GM18505 (cell line): ENCODE data around the gene PCBP3.
"Not testable (repeated sequence)": the region's sequence is repeated elsewhere in the genome, so short reads cannot be mapped to it uniquely, and the experiment has no call there.

Experiments used
- ATAC-seq: cut with Tn5 transposase; IDR thresholded peaks from one replicate; pipeline ENCODE4 v1.9.1; 2021; ENCODE audit not compliant: unreplicated experiment
- POLR2A ChIP-seq: IDR thresholded peaks from 4 replicates; pipeline ENCODE4 v1.6.1; 2011; ENCODE audit warnings: borderline replicate concordance; ENCODE audit not compliant: insufficient read depth, insufficient read length; ENCODE audit errors: extremely low read depth

The PCBP3 gene

DNA sequence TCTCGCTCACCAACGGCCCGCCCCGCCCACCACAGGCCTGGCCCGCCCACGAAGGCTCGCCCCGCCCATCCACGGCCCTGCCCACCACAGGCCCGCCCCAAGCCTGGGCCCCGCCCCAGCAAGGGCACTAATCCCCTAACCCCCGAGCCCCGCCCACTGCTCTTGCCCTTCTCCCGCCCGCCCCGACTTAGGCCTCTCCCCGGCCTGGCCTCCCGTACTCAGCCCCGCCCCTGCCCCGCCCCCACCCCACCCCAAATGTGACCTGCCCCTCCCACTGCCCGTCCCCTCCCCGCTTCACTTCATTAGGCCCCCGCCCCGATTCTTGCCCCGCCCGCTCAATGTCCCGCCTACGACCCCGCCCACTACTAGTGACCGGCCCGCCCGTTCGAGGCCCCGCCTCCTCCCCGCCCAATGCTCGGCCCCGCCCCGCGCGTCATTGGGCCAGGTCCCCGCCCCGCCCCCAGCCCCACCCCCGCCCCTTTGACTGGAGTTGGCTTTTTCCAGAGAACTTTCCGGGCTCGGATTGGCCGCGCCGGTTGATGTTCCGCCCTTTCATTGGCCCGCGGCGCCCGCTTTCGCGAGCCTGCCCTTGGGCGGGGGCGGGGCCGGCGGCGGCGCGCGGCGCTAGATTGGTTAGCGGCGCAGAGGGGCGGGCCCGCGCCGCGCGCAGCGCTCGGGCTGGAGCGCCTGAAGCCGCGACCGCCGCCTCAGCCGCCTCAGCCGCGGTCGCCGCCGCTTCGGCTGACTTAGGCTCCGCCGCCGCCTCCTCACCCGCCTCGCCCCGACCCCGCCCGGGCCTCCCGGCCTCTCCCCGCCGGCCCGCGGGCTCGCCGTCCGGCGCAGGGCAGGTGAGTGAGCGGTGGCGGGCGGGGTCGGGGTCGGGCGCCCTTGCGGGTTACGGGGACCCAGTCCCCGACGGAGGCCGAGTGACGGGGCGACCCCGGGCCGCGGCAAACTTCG lies at the start of gene PCBP3:
Gene PCBP3 (plus strand): TSS at position 705 of the 960 bp plus-strand sequence. CDS start 206,361 bp downstream, outside the sequence.
- no peak for TF ChIP-seq POLR2A
- ATAC-seq: peak; percentile 62

DNA sequence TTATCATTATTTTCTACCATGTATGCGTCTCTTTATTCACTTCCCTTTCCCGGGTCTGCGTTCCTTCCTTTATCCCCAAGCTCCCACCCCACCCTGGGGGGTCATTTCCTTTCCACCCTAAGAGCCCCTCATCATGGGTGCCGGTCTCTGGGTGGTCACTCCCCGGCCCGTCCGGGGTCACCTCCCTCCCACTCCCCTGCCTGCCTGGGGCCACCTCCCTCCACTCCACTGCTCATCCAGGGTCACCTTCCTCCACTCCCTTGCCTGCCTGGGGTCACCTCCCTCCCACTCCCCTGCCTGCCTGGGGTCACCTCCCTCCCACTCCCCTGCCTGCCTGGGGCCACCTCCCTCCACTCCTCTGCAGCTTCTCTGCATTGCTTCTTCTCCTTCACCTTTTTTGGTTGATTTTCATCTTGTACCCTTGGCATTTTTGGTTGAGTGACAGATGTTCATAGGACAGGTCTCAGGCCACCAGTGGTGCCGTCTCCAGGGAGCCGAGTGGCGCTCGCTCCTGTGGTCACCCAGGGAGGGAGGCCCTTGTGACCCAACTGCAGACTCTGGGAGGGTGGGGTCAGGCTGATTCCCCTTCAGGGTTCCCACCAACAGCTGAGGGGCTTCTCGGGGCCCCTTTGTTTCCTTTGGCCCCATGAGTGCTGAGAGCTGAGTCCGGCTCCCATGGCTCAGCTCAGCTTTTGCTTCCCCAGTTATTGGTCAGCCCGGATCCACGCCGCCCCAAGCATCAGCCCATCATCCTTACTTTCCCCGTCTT lies 48.6 kb upstream of the PCBP3 start:
- ATAC-seq: no peak
- no peak for TF ChIP-seq POLR2A

DNA sequence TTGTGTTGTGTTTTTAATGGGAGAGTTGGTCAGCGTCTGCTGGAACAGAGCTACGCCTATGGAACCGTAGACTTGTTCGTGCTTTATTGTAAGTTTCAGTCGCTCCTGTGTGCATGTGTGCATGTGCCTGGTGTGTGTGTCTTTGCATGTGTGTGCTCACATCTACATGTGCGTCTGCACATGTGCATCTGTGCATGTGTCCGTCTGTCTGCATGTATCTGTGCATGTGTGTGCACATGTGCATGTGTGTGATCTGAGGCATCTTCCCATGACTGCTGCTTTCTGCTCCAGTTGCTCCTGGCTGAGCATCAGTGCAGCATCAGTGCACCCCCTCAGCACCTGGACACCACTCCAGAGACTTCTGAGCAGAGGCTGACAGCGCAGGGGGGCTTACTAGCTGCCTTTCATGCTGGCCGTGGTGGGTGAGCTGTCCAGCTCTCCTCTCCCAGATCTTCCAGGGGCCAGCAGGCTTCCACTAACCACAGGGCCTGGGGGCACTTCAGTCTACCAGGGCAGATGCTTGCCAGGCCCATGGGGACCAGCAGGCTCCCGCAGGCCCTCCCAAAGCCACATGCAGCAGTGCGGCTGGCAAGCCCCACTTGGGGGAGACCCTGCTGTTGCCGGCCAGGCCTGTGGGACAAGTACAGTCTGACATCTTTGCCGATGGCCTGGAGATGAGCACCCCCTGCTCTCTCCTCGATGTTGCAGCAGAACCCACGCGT lies 47.8 kb upstream of the PCBP3 start:
- ATAC-seq: no peak
- TF ChIP-seq POLR2A: no peak

DNA sequence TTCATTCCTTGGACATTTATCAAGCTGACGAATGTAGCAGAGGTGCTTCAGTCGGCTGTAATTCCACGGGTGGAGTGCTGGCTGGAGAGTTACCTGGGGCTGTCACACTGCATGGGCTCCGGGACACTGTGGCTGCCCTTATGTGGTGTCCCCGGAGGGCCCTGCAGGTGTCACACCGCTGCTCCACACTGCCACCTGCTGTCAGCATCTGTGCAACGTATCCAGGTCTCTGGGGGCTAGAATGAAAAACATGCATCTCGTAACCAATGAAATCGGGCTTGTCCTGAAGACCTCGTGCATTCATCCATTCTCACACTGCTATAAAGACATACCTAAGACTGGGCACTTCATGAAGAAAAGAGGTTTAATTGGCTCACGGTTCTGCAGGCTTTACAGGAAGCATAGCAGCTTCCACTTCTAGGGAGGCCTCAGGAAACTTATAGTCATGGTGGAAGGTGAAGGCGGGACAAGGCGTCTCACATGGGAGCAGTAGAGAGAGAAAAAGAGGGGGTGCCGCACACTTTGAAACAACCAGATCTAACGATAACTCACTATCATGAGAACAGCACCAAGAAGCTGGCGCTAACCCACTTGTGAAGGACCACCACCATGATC lies 46.7 kb upstream of the PCBP3 start:
- TF ChIP-seq POLR2A: no peak
- no peak for ATAC-seq

DNA sequence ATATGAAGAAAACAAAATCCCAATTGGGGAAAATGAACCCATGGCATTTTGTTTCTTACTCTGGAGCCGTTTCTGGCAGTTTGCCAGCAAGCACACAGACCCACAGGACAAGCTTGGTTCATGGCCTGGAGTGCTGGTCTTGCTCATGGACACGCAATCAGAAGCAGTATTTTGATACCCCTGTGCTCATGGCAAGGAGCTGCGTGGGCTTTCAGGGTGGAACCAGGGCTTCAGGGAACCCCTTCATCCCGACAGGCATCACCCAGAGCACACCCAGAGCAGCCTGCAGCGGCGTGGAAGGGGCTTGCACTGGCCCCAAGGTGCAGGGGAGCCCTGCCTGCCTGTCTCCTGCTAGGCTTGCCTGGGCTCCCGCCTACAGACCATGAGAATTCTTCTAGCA lies 45.4 kb upstream of the PCBP3 start:
- ATAC-seq: no peak
- TF ChIP-seq POLR2A: no peak

DNA sequence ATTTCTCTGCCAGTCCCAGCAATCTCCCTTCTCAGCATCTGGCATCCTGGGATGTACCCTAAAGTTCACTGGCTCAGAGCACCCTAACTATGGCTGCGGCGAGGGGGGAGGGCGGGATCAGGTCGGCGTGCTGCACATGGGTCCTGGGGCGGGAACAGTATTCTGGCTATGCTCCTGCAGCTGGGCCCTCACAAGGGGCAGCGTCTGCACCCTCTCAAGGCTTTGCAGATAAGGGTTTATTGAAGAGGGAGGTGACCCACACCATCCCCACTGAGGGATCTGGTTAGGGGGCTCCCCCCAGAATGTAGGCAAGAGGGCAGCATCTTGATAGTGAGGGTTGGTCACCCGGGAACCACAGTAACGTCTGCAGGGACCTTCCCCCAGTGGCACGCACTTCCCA lies 44.9 kb upstream of the PCBP3 start:
- no peak for ATAC-seq
- TF ChIP-seq POLR2A: no peak

- no peak for TF ChIP-seq POLR2A
- ATAC-seq: no peak
Observed at GRCh38 chr21:45599146-45599581, 44.4 kb upstream of the PCBP3 start.

DNA sequence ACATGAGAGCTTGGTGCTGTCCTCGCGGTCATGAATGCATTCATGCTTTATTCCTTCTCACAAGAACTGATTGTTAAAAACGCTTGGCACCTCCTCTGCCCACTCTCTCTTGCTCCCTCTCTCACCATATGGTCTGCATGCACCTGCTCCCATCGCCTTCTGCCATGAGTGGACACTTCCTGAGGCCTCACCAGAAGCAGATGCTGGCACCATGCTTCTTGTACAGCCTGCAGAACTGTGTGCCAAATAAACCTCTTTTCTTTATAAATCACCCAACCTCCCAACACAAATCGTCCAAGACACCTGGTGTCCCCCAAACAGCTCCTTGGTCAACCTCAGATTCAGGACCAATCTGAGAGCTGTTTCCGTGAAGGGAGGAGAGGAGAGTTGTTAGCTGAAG lies 43.3 kb upstream of the PCBP3 start:
- no peak for ATAC-seq

GRCh38 chr21:45601551-45601950 lies 42.0 kb upstream of the PCBP3 start:
- no peak for TF ChIP-seq POLR2A
- ATAC-seq: no peak

More for the DNA sequence above, 43.3 kb upstream of the PCBP3 start:
- TF ChIP-seq POLR2A: no peak

GRCh38 chr21:45602106-45602505 lies 41.4 kb upstream of the PCBP3 start:
- no peak for ATAC-seq
- TF ChIP-seq POLR2A: no peak

- ATAC-seq: no peak
- TF ChIP-seq POLR2A: no peak
Observed at GRCh38 chr21:45603481-45603880, 40.0 kb upstream of the PCBP3 start.

DNA sequence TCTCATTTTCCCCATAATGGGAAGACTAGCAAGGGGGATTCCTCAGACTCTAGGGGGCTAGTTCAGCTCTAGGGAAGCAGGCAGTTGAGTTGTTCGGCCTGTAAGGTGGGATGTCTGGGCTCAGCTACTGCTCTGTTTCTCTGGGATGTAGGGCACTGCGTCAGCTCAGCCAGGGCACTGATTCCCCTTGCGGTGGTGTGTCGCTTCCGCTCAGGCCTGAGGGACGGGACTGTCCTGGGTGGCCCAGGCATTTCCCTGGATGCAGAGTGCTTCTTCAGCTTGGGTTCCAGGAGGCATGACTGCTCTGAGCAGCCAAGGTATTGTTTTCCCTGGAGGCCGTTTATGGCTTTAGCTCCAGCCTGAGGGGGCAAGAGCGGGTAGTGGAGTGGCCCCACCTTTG lies 38.8 kb upstream of the PCBP3 start:
- ATAC-seq: not testable (repeated sequence)

- no peak for TF ChIP-seq POLR2A
- ATAC-seq: no peak
Observed at GRCh38 chr21:45607021-45607908, 36.3 kb upstream of the PCBP3 start.

DNA sequence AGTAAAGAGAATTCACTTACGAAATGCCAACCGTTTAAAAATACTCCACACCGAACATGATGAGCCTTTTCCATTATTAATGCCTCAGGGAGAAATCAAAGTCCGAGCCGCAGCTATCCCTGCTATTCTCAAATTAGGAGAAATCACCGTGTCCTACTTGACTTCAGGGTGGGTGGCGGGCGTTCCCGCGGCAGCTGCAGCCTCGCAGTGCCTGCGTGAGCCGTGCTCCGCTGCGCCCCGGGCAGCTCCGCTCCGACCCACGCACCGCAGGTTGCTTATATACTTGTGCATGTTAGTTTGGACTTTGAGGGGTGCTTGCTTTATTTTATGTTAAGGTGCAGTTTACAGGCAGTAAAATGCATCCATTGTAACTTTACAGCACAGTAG lies 35.6 kb upstream of the PCBP3 start:
- no peak for TF ChIP-seq POLR2A

GRCh38 chr21:45608747-45609470 lies 34.6 kb upstream of the PCBP3 start:
- ATAC-seq: not testable (repeated sequence)

More for the DNA sequence above, 35.6 kb upstream of the PCBP3 start:
- no peak for ATAC-seq

- not testable (repeated sequence) for ATAC-seq
Observed at GRCh38 chr21:45609616-45610015, 33.9 kb upstream of the PCBP3 start.
